Stimulated activated CD8-positive, alpha-beta memory T cell treated with anti-CD3 and anti-CD28 coated beads, Interleukin-4, amount 100 ng/mL, for 4 hours (primary cell): Measurements from ENCODE around the gene FGF12.

ENCODE experiments used
- DNase-seq, 2 donors: peaks; one replicate each; pipeline ENCODE4 v3.0.0-alpha.2; 2020; ENCODE audit warnings: low read depth in 2 of 2, low spot score in 1 of 2

Gene FGF12

DNA sequence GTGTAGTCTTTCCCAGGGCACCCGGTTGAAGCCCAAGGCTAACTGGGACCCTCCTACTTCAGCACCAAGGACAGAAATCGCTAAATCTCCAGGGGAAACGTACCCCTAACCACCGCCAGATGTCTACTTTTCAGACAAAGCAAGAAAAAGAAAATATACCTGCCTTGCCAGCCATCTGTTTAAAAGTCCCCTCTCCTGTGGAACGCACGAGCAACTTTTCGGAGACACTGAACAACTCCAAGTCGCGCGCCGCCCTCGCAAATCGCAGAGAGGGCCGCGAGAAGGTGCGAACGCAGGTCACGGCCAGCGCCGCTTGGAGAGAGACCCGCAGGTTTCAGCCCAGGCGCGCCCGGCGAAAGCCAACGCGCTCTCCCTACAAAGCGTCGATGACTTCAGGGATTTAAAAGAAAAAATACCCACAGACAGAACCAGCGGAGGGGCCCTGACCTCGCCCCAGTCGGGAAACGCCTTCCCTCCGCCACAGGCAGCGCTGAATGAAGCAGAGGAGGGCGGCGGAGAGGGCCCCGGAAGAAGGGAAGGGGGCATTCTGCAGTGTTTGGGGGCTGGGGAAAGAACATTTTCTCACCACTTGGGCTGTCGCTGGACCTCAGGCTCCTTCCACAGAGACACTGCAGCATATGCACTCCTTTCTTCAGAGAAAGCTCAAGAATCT, 213.1 kb downstream of the FGF12 start:
- no peak for DNase-seq

DNA sequence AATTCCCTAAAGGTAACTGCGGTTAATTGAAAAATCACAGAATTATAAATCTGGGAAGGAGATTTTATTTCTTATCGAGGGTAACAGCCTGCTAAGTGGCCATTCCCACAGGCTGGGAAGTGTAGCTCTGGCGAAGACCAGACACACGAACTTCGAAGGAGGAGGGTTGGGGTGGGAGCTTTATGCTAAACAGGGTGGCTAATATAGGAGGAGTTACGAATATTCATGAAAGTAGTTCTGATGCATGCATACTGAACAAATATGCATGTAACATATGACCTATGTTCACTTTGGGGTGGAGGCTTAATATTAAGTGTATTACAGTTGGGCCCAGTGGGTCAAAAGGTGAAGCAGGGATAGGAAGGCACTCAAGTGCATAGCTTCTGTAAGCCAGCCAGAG, 221.6 kb downstream of the FGF12 start:
- DNase-seq, result no peak

DNA sequence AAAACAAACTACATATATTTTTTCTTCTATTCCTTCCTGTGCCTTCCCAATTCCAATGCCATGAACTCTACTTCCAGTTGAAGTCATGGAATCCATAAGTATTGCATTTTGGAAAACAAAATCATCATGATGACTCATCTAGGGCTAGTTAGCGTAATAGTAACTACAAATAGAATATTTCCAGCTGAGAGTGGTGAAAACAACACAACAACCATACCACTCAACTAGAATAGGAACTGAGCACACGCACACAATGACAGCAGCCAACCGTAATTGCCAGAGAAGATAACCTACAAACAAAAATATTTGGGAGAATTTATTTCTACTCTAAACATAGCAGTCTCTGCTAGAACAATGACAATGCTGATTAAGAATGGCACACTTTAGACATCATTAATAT, 225.9 kb downstream of the FGF12 start:
- DNase-seq, result no peak

DNA sequence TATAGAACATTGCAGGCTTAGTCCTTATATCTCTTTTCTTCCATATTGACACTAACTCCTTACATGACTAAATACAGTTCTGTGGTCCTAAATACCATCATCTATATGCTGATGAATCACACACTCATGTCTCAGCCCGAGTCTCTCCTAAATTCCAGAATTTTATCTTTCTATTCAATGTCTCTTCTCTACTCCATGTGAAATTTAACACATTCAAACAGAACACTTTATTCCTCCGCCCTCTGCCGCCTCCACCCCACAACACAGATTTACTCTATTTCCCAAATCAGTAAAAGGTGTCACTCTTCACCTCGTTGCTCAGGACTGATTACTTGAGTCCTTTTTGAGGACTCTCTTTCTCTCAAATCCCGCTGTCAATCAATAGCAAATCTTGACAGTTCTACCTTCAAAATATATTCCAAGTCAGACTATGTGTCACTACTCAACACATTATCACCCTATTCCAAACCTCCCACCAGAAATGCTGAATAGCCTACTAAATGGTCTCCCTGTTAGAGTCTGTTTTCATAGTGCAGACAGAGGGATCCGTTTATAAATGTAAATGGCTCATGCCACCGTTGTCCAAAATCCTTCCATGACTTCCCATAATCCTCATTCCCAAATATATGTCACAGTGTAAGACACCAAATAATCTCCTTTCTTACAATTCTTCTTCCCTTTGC, 230.3 kb downstream of the FGF12 start:
- DNase-seq, result no peak

DNA sequence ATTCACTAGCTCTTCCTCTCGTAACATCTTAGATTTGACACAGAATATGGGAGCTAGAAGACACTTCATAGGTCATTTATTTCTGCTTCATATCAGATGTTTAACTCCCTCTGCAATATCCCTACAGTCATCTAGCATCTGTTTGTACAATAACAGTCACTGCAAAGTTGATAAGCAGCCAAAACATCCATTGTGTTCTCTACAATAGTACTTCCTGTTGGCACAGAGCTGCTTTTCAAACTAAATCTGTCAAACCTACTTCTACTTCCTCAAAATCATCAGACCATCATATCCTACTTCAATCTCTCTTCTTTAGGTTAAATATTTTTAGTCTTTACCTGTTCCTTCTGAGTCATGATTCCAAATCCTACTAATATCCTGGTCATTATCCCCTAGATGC, 233.2 kb downstream of the FGF12 start:
- DNase-seq, result no peak

DNA sequence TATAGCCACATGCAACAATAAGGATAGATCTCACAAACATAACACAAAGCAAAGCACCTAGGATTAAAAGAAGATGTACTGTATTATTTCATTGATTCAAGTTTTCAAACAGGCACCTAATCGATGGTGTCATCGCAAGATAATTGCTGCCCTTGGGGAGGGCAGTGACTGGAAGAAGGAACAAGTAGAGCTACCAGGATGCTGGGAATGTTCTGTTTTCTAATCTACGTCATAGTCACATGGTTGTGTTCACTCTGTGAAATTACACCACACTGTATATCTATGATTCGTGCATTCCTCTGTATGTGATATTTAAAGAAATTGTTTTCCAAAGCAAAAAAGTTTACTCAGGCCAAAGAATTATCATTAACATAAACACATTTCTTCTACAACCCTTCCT, 236.6 kb downstream of the FGF12 start:
- DNase-seq, result no peak

DNA sequence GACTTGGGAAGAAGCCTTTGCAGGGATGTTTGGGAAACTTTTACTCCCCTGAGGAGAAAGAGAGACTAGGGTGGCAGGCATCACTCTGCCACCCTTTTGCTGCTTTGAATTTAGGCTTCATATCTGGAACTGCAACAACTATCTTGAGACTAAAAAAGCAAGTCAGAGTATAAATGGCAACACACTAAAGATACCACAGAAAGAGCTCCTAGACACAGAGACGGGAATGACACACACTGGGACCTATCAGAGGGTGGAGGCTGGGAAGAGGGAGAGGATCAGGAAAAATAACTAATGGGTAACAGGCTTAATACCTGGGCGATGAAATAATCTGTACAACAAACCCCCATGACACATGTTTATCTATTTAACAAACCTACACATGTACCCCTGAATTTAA, 237.8 kb downstream of the FGF12 start:
- DNase-seq, result no peak

DNA sequence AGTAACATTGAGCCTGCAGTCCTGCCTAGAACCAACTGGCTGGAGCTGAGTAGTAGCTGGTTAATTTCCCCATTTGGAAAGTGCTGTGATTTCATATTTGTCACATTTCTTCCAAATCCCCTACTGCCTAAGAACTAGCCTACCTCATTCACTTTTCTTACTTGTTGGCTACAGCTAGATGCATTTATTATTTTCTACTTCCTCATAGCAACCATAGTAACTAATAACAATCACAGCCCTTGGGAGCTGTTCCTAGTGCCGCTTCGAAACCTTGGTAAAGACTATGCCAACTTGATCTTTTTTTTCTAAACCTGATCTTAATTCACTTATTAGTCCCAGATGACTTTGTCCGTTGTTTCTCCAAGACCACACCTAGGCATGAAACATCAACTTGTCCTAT, 240.3 kb downstream of the FGF12 start:
- DNase-seq, result no peak

DNA sequence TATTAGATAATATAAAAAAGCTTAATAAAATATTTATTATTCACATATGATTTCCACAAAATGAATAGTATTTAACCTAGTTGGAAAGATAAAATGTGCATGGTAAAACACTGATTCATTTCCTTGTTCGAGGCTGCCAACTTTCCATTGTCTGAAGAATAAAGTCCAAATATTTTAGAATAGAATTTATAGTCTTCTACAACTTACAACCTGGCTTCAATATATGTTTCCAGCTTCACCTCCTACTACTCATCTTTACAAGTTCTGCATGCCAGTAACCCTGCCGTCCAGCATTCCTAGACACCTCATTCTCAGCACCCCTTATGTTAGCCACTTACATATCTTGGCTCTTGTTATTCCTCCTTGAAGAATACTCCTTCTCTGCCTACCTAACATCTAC, 244.5 kb downstream of the FGF12 start:
- DNase-seq, result no peak

DNA sequence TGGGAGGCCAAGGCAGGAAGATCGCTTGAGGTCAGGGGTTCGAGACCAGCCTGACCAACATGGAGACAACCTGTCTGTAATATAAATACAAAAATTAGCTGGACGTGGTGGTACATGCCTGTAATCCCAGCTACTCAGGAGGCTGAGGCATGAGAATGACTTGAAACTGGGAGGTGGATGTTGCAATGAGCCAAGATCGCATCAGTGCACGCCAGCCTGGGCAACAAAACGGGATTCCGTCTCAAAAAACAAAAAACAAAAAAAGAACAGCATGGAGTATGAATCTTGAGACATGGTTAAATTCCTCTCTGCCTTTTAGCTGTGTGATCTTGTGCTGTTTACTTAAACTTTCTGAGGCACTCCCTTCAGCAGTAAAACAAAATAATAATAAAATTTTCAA, 244.9 kb downstream of the FGF12 start:
- no peak for DNase-seq

DNA sequence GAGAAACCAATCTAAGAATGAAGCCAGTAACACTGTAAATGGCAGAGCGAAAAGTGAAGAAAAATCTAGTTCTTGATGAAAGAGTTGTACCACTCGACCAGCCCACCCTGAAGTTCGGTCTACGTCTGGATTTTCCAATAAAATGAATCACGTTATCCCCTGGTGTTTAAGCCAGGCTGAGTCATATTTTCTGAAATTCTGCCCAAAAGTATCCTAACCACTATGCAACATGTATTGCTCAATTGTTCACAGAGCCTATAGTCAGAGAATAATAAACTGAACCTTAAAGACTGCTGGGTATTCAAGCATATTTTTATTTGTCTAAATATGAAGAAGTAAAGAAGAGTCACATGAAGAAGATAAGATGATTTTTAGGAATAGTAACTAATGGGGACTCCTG, 245.7 kb downstream of the FGF12 start:
- no peak for DNase-seq

DNA sequence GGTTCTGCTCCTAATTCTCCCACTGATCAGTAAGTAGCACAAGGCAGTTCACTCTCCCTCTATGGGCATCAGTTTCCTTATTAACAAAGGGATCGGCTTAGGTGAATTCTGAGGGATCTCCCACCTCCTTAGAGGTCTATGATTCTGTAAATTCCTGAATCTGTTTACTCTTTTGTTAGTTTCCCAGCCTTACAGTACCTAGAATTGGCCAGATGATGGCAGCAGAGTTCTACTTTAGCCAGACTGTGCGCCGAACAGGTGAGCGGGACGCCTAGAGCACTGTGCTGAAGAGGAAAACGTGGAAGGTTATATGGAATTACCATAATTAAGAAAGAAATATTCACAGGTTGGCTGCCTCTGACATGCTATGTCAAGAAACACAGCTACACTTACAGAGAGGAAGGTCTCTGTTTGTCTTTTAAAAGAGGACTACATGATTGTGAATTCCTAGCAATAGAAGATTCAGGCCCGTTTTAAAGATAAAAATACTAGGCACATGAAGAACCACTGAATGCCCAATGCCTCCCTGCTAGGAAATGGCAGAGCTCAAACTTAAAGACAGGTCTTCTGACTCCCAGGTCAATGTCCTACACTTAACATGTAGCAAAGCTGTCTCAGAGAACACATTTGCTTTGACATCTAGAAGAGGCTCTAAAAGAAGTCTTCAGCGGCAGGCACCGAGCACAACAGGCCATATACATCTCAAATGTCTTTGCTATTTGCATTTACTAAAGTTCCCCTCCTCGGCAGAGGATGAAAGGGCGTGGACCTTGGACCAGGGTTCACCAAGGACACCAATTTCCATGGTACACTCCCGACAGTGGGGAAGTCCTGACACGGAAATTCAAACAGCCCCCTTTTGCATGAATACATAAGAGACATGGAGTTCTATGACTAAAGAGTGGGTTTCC, 259.9 kb downstream of the FGF12 start:
- DNase-seq, result peak in 1 of 2 donors; percentile 2

DNA sequence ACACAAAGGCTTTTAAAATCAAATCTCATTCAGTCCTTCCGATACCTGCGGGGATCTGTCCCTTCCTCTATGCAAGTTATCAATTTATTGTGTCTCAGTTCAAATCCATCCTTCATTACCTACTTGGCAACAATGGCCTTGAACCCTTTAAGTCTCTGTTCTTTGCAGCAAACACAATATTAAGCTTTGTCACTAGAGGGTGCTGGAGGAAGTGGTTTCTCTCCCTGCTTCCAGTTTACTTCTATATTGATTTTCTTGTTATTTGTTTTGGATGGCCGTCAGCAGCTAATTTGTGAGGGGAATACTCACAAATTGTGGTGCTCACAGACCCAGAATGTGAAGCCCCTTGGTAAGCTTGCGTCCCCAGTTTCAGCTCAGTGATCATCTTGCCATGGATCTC, 278.3 kb downstream of the FGF12 start:
- no peak for DNase-seq

DNA sequence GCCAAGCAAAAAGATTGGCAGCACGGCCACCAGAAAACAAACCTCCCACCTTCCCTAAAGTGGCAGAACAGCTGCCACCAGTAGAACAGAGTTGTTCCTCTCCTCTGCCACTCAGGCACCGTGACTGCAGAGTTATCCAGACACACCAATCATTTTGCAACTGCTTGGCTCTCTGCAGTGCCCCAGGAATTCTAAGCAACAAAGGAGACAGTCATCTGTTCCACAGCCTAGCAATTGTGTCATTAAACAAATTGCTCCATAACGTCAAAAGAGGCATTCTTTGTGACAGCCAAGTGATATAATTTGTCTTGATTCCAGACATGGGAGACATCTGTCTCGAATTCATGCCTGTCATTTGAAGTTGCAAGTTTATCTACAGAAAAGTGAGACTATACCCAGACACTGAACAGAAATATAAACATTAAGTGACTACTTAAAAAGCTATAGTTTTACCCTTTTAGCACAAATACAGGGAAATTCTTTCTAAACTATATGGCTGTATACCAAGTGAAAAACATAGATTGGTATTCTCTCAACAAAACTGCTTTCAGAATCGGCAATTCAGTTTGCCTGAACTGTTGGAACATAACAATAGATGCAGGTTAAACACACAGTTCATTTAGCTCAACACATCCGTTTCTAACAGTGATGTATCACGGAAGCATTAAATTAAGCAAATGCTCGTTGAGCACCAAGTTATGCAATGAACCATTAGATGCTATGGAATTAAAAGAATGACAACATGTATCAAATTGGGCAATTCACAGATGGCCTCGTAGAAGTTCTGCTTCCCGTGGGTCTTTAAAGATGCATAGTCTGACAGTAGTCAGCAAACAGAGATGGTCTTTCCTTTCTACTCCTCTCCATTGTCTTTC, 281.3 kb downstream of the FGF12 start:
- no peak for DNase-seq

DNA sequence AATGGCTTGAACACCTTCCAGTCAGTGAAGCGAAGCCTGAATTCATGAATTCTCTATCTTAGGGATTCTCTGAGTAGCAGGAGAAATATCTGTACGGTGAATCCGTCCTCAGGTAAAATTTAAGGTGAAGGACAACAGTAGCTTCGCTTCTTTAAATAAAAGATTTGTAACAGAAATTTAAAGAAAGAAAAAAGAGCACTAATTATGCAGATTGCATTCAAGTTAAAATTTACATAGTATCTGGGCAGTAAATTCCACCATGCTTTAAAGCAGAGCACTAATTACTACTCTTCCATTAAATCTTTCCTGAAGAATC, 282.6 kb downstream of the FGF12 start:
- DNase-seq, result no peak

DNA sequence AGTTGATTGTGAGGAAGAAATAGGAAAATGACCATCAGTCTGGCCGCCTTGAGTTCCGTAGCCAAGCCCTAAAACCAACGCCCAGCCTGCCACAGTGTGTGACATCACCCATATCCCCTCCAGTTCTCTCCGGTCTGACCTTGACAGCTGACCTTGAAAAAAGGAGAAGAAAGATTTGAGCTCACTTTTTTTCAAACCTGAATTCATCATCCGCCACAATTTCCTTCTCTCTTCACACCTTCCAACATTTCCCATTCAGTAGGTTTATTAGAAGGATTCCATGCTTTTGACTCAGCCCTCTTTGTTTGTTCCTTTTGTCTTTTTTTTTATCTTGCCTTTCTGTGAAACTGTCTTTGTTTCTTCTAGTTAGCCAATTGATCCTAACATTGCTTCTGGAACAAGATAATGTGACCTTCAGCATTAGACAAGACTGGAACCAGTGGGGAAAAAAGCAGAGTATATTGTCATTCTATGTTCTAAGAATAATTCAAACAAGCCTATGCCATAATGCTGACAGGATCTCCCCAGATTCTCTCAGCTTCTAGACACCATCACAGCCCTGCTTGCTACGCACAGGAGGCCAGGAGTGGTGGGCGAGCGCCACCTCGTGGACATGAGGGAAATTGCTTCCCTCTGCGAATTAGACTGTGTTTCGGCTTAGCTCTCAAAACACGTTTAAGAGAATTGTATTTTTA, 283.1 kb downstream of the FGF12 start:
- no peak for DNase-seq

DNA sequence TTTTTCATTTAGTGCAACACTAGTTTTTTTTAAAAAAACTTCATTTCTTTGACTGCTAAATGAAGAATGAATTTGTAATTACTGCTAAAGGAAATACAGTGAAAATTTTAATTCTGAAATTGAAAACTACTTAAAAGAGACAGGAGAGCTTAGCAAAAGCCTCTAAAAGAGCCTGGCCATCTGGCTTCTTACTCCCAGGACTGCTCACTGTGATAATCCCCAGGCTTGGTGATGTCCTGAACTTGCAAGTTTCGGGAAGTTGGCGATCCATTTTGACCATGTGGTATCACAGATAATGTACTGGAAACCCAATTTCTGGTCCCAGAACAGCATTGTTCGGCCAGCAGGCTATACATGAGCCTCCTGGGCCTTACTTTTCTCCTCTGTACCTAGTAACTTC, 292.1 kb downstream of the FGF12 start:
- DNase-seq, result no peak

DNA sequence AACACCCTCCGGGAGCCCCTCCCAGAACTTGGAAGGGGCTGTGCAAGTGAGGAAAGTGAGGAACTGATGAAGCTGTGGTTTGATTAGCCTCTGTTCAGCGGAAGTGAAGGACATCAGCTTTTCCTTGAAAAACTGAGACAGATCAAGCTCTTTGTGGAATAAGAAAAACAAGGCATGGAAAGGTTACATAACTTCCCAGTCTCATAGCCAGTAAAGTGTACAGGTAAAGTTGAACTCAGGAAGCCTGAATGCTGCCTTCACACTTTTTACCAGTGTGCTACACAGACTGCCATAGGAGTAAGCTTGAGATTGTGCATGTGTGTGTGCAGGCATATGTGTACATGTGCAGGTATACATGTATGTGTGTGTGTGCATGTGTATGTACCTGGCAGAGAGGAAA, 293.2 kb downstream of the FGF12 start:
- no peak for DNase-seq

DNA sequence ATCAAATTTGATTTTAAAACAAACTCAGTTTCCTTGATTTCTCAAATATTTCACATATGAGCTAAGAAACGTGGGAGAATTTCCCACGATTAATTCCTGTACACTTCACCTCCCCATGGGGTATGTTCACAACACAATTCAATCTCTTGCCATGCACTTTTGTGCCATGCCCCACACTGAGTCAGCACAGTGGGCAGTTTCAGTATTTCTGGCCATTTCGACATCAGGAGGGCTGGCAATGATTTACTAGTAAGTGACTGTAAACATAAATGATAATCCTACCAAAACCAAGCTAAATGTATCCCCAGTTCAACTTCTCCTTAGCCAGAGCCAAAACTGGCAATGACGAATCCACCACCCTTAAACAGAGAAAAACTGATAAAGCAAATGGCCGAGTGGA, 293.6 kb downstream of the FGF12 start:
- no peak for DNase-seq

DNA sequence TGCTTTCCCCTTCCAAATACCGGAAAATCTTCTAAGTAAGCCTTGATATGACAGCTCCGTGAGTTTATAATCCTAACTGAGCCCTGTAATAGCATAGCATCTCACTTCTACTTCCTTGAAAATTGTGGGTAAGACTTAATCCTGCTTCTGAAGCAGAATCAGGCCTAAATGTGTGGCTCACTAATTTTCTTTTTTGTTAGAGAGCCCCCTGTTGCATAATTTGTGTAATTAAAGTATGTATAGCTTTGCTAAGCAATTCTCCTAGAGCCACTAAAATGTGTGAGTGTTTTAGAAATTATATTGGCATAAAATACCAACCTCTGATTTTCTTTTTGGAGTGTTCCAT, 304.4 kb downstream of the FGF12 start:
- DNase-seq, result no peak
